WTC11 (cell line): ENCODE measurements around the gene RPL22L1. TPM values are rescaled to one million over a fixed set of nuclear protein-coding genes. Genes with fewer than 3 reads are reported as not detected.
A peak's percentile ranks its signal among the peaks of the same experiment; 100 is the strongest.

Experiments used
- ATAC-seq: fragments of 200-7000 bp; cut with Tn5 transposase; 2 replicates; pipeline ENCODE4 v1.10.0; 2021; ENCODE audit warnings: mild to moderate bottlenecking, moderate library complexity
- CTCF ChIA-PET: fragments of 300-600 bp; sonication (Branson Sonifier 250); formaldehyde crosslinking; loops from one replicate; lab custom pipeline; 2021; ENCODE audit warnings: antibody characterized with exemption; lab: Charles Lee
- POLR2A ChIA-PET: fragments of 350-600 bp; sonication (Branson Sonifier 250); formaldehyde crosslinking; loops from one replicate; lab custom pipeline; 2021; ENCODE audit warnings: antibody characterized with exemption; lab: Charles Lee
- DNase-seq: peaks from one replicate; pipeline ENCODE4 v3.0.0; 2021; ENCODE audit warnings: low spot score
- H3K27ac Mint-ChIP-seq: 2 replicates; pipeline ENCODE4 v1.8.0; 2021; ENCODE audit warnings: mixed read lengths
- H3K27me3 Mint-ChIP-seq: 2 replicates; pipeline ENCODE4 v1.8.0; 2021; ENCODE audit warnings: low read depth, mild to moderate bottlenecking, moderate library complexity, mixed read lengths
- H3K36me3 Mint-ChIP-seq: 2 replicates; pipeline ENCODE4 v1.8.0; 2021; ENCODE audit warnings: mixed read lengths
- H3K4me1 Mint-ChIP-seq: 2 replicates; pipeline ENCODE4 v1.8.0; 2022; ENCODE audit warnings: mixed read lengths
- H3K4me3 Mint-ChIP-seq: 2 replicates; pipeline ENCODE4 v1.8.0; 2021; ENCODE audit warnings: mild to moderate bottlenecking, moderate library complexity, mixed read lengths
- H3K9me3 Mint-ChIP-seq: 2 replicates; pipeline ENCODE4 v1.8.0; 2021; ENCODE audit warnings: mixed read lengths
- AR ChIP-seq: fragments of 250-450 bp; sonication (Bioruptor Pico); IDR thresholded peaks from 2 replicates; pipeline ENCODE4 v1.9.0; 2021; ENCODE audit warnings: mild to moderate bottlenecking
- ATF3 ChIP-seq: sonication (generic); formaldehyde crosslinking; conservative IDR thresholded peaks from 2 replicates; pipeline ENCODE4 v1.8.1; 2022; ENCODE audit warnings: mild to moderate bottlenecking, missing genetic modification reagents
- CBFB ChIP-seq: sonication (generic); formaldehyde crosslinking; IDR thresholded peaks from 2 replicates; pipeline ENCODE4 v1.8.1; 2022; ENCODE audit warnings: mild to moderate bottlenecking, low read depth, missing genetic modification reagents
- CREB1 ChIP-seq: sonication (generic); formaldehyde crosslinking; IDR thresholded peaks from 2 replicates; pipeline ENCODE4 v1.8.0; 2023; ENCODE audit warnings: mild to moderate bottlenecking, missing genetic modification reagents
- ELF4 ChIP-seq: sonication (generic); formaldehyde crosslinking; IDR thresholded peaks from 2 replicates; pipeline ENCODE4 v1.8.1; 2022; ENCODE audit warnings: low read depth, mild to moderate bottlenecking, moderate library complexity, missing genetic modification reagents
- ESRRA ChIP-seq: sonication (generic); formaldehyde crosslinking; IDR thresholded peaks from 2 replicates; pipeline ENCODE4 v1.8.1; 2022; ENCODE audit warnings: mild to moderate bottlenecking, missing genetic modification reagents, borderline replicate concordance
- GABPB1 ChIP-seq: sonication (generic); formaldehyde crosslinking; IDR thresholded peaks from 2 replicates; pipeline ENCODE4 v1.8.1; 2023; ENCODE audit warnings: mild to moderate bottlenecking, missing genetic modification reagents
- HMGA2 ChIP-seq: fragments of 250-450 bp; sonication (Bioruptor Pico); IDR thresholded peaks from 2 replicates; pipeline ENCODE4 v1.4.0; 2021; ENCODE audit warnings: mild to moderate bottlenecking, moderate library complexity
- HMGXB4 ChIP-seq: sonication (generic); formaldehyde crosslinking; IDR thresholded peaks from 2 replicates; pipeline ENCODE4 v1.8.1; 2023; ENCODE audit warnings: mild to moderate bottlenecking, moderate library complexity, missing genetic modification reagents
- IRF2 ChIP-seq: sonication (generic); formaldehyde crosslinking; IDR thresholded peaks from 2 replicates; pipeline ENCODE4 v1.8.0; 2022; ENCODE audit warnings: low read depth, missing genetic modification reagents, borderline replicate concordance
- JUN ChIP-seq: sonication (generic); formaldehyde crosslinking; IDR thresholded peaks from 2 replicates; pipeline ENCODE4 v1.8.0; 2023; ENCODE audit warnings: mild to moderate bottlenecking, missing genetic modification reagents
- MXD4 ChIP-seq: fragments of 250-450 bp; sonication (Bioruptor Pico); IDR thresholded peaks from 2 replicates; pipeline ENCODE4 v1.8.0; 2021; ENCODE audit warnings: mild to moderate bottlenecking, moderate library complexity, borderline replicate concordance
- NFATC4 ChIP-seq: fragments of 250-450 bp; sonication (Bioruptor Pico); IDR thresholded peaks from 2 replicates; pipeline ENCODE4 v1.9.0; 2021; ENCODE audit warnings: mild to moderate bottlenecking
- STAT6 ChIP-seq: sonication (generic); formaldehyde crosslinking; conservative IDR thresholded peaks from 2 replicates; pipeline ENCODE4 v1.8.1; 2023; ENCODE audit warnings: mild to moderate bottlenecking, low read depth, missing genetic modification reagents, moderate library complexity
- TCF7 ChIP-seq: sonication (generic); formaldehyde crosslinking; IDR thresholded peaks from 2 replicates; pipeline ENCODE4 v1.8.0; 2022; ENCODE audit warnings: mild to moderate bottlenecking, low read depth, missing genetic modification reagents, moderate library complexity
- TP53 ChIP-seq: sonication (generic); formaldehyde crosslinking; IDR thresholded peaks from 2 replicates; pipeline ENCODE4 v1.8.1; 2023; ENCODE audit warnings: mild to moderate bottlenecking, missing genetic modification reagents
- USF2 ChIP-seq: sonication (generic); formaldehyde crosslinking; IDR thresholded peaks from 2 replicates; pipeline ENCODE4 v1.8.1; 2023; ENCODE audit warnings: mild to moderate bottlenecking, missing genetic modification reagents, moderate library complexity
- ZNF416 ChIP-seq: fragments of 250-450 bp; sonication (Bioruptor Pico); IDR thresholded peaks from 2 replicates; pipeline ENCODE4 v1.9.0; 2021; ENCODE audit warnings: mild to moderate bottlenecking, inconsistent platforms
- total RNA-seq: library from RNA; stranded (reverse); gene quantifications from 3 replicates; pipeline ENCODE4 v1.2.3, GENCODE V29; 2021
- TF ChIP-seq, protein P1 (sequence below): fragments of 250-450 bp; sonication (Bioruptor Pico); IDR thresholded peaks from 2 replicates; pipeline ENCODE4 v1.9.0; 2021; ENCODE audit warnings: mild to moderate bottlenecking, borderline replicate concordance
- TF ChIP-seq, protein P2 (sequence below): sonication (generic); formaldehyde crosslinking; IDR thresholded peaks from 2 replicates; pipeline ENCODE4 v1.8.1; 2022; ENCODE audit warnings: missing genetic modification reagents, borderline replicate concordance

RPL22L1 gene
- total RNA-seq, 1 experiment from 2014 or later, result 169 TPM

GRCh38 chr3:170910542-170910941 lies 40.5 kb upstream of the RPL22L1 start:
- POLR2A ChIA-PET, result no interaction called here
- TF ChIP-seq JUN (CRISPR knock-in tag) (no peak), IRF2 (CRISPR knock-in tag) (no peak), NFATC4 (CRISPR knock-in tag) (no peak), USF2 (no peak), HMGA2 (CRISPR knock-in tag) (no peak), TP53 (CRISPR knock-in tag) (no peak), AR (CRISPR knock-in tag) (no peak)
- TF ChIP-seq, protein P1, sequence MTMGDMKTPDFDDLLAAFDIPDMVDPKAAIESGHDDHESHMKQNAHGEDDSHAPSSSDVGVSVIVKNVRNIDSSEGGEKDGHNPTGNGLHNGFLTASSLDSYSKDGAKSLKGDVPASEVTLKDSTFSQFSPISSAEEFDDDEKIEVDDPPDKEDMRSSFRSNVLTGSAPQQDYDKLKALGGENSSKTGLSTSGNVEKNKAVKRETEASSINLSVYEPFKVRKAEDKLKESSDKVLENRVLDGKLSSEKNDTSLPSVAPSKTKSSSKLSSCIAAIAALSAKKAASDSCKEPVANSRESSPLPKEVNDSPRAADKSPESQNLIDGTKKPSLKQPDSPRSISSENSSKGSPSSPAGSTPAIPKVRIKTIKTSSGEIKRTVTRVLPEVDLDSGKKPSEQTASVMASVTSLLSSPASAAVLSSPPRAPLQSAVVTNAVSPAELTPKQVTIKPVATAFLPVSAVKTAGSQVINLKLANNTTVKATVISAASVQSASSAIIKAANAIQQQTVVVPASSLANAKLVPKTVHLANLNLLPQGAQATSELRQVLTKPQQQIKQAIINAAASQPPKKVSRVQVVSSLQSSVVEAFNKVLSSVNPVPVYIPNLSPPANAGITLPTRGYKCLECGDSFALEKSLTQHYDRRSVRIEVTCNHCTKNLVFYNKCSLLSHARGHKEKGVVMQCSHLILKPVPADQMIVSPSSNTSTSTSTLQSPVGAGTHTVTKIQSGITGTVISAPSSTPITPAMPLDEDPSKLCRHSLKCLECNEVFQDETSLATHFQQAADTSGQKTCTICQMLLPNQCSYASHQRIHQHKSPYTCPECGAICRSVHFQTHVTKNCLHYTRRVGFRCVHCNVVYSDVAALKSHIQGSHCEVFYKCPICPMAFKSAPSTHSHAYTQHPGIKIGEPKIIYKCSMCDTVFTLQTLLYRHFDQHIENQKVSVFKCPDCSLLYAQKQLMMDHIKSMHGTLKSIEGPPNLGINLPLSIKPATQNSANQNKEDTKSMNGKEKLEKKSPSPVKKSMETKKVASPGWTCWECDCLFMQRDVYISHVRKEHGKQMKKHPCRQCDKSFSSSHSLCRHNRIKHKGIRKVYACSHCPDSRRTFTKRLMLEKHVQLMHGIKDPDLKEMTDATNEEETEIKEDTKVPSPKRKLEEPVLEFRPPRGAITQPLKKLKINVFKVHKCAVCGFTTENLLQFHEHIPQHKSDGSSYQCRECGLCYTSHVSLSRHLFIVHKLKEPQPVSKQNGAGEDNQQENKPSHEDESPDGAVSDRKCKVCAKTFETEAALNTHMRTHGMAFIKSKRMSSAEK, result no peak
- ATAC-seq (no peak), DNase-seq (no peak)
- H3K36me3 Mint-ChIP-seq, result peaks cover 8% of the 10 kb centered on the region
- CTCF ChIA-PET, result interaction anchor here (1.2 kb wide), 1 partner anchor 51 kb away, joined by 3 read pairs; no protein-coding TSS in a partner anchor
- peaks cover 13% of the 10 kb centered on the region for H3K4me1 Mint-ChIP-seq
- peaks cover 51% of the 10 kb centered on the region for H3K27me3 Mint-ChIP-seq
- peaks cover 25% of the 10 kb centered on the region for H3K9me3 Mint-ChIP-seq
- no peak overlapping the region for H3K4me3 Mint-ChIP-seq
- no peak overlapping the region for H3K27ac Mint-ChIP-seq

- H3K27me3 Mint-ChIP-seq, result peaks cover 54% of the 10 kb centered on the region
- ChIA-PET POLR2A (no interaction called here), CTCF (no interaction called here)
- no peak for DNase-seq
- no peak for ATAC-seq
- peak overlapping the region; percentile 91 for H3K4me3 Mint-ChIP-seq
- no peak overlapping the region for H3K27ac Mint-ChIP-seq
- peaks cover 19% of the 10 kb centered on the region for H3K9me3 Mint-ChIP-seq
- peaks cover 13% of the 10 kb centered on the region for H3K4me1 Mint-ChIP-seq
- H3K36me3 Mint-ChIP-seq, result peaks cover 8% of the 10 kb centered on the region
- no peak for TF ChIP-seq CREB1 (CRISPR knock-in tag)
- no peak for TF ChIP-seq HMGXB4
- TF ChIP-seq ELF4 (CRISPR knock-in tag), result no peak
- TF ChIP-seq NFATC4 (CRISPR knock-in tag), result no peak
- no peak for TF ChIP-seq TP53 (CRISPR knock-in tag)
- no peak for TF ChIP-seq ZNF416 (CRISPR knock-in tag)
- TF ChIP-seq GABPB1 (CRISPR knock-in tag), result no peak
- no peak for TF ChIP-seq TCF7 (CRISPR knock-in tag)
- TF ChIP-seq CBFB (CRISPR knock-in tag), result no peak
- TF ChIP-seq STAT6 (CRISPR knock-in tag), result no peak
- TF ChIP-seq, protein P2, sequence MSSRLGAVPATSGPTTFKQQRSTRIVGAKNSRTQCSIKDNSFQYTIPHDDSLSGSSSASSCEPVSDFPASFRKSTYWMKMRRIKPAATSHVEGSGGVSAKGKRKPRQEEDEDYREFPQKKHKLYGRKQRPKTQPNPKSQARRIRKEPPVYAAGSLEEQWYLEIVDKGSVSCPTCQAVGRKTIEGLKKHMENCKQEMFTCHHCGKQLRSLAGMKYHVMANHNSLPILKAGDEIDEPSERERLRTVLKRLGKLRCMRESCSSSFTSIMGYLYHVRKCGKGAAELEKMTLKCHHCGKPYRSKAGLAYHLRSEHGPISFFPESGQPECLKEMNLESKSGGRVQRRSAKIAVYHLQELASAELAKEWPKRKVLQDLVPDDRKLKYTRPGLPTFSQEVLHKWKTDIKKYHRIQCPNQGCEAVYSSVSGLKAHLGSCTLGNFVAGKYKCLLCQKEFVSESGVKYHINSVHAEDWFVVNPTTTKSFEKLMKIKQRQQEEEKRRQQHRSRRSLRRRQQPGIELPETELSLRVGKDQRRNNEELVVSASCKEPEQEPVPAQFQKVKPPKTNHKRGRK (CRISPR knock-in tag), result no peak
- TF ChIP-seq MXD4 (CRISPR knock-in tag), result no peak
- TF ChIP-seq ATF3, result no peak
- no peak for TF ChIP-seq ESRRA (CRISPR knock-in tag)
Observed at GRCh38 chr3:170909129-170909903, 39.3 kb upstream of the RPL22L1 start.
